ENCODE measurements around the gene TAF3.

The TAF3 gene

DNA sequence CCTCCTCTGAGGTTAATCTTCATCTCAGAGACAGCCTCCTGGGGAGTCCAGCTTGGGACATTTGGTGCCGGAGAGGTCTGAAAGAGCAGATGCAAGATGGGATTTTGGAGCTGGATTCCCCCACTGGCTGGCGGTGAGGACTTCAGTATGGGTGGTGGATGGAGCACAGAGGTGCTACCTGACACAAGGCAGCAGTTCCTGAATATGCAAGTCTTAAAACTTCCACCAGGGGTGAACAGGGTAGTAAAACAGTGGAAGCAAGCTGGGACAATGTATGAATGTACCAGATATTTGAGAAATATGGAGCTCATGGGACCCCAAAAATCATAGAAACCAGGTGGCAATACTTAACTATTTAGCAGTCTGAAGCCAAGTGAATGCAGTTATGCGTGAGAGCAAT lies 4.8 kb upstream of the TAF3 start:
- DNase-seq: no peak

DNA sequence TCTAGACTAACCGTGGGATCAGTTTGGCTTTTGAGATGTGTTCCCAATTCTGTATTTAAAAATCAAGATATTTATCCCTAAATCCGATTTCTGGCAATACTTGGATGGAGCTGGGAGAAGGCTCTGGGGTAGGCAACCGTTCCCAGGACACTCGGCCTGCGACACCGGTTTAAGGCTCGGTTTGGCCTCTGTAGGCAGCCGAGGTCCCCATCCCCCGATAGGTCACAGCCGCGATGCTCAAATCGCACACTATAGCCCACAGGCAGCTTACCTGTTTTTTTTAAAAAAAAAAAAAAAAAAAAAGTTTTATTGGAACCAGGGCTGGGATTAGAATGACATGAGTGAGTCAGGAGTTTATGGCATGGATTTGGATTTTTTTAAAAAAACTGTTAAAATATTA lies 729 bp upstream of the TAF3 start:
- no peak for DNase-seq

DNA sequence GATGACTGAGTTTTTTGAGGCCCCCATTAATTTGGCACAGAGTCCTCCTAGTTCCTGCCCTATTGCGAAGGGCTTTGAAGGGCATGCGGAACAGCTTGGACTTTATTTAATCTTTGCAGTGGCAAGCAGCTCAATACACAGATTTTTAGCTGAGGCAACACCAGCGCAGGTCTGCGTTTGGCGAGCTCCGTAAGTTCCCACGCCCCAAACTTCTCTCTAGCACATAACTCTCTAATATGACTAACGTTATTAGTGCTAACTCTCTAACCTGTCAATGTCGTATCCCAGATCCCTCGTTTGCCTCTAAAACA lies 366 bp upstream of the TAF3 start:
- no peak for DNase-seq

DNA sequence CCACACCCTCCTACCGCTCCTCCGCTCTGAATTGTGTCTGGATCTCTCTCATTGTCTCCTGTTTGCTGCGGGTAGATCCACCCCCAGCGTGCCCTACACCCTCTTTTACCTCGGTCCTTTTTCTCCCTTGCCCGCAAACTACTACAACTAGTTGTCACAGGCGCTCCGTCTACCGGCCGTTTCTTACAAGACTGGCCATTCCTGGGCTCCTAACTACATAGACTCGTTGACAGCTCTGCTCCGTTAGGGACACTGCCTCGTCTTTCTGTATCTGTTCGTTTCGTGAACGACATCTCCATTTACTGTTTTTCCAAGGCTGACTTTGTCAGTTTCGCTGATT lies 786 bp downstream of the TAF3 start:
- DNase-seq: no peak

DNA sequence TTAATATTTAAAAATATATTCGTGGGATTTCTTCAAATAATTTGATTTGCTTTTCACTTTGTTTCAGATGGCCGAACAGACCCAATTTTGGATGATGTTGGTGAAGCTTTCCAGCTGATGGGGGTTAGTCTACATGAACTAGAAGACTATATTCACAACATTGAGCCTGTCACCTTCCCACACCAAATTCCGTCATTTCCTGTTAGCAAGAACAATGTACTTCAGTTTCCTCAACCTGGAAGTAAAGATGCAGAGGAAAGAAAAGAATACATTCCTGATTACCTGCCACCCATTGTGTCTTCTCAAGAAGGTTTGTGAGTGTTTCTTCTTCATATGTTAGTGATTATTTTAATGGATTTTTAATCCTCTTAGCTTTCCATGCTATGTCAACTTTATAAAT lies 5.9 kb downstream of the TAF3 start:
- DNase-seq: no peak

DNA sequence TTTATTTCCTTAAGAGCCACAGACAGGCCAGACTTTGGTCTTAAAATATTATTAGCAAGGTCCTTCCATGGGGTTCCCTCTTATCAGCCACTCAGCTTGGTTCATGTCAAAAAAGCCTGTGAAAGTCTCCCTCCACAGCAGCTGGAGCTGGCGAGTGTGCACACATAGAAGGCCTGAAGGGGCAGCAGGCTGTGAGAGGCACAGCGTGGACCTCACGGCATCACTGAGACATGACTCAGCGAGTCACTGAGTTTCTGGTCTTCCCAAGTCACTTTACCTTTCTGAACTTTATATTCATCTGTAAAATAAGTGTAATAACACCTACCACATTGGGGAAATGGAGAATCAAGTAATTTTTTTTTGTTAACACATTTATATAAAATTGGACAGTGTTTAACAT lies 8.7 kb downstream of the TAF3 start:
- no peak for DNase-seq

DNA sequence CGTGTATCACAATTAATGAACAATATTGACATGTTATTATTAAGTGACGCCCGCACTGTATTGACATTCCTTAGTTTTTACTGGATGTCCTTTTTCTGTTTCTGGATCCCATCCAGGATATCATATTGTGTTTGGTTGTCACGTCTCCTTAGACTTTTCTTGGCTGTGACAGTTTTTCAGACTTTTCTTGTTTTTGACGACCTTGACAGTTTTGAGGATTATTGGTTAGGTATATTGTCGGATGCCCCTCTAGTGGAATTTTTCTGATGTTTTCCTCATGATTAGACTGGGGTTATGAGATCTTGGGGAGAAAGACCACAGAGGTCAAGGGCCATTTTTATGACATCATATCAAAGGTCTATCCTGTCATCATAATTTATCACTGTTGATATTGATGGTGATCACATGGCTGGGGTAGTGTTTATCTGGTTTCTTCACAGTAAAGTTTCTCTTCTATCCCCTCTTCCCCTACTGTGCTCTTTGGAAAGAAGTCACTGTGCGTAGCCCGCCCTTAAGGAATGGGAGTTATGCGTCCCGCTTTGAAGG lies 11.1 kb downstream of the TAF3 start:
- no peak for DNase-seq

DNA sequence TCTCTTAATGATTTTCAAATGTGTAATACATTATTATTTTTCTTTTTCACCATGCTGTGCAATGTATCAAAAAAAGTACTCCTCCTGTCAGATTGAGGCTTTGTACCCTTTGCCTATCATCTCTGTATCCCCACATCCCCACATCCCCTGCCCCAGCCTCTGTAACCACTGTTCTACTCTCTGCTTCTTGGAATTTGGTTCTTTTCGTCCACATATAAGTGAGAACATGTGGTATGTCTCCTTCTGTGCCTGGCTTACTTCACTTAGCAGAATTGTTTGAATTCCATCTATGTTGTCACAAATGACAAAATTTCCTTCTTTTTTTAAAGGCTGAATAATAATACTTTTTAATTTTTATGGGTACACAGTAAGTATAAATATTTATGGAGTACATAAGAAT lies 13.8 kb downstream of the TAF3 start:
- DNase-seq: no peak

DNA sequence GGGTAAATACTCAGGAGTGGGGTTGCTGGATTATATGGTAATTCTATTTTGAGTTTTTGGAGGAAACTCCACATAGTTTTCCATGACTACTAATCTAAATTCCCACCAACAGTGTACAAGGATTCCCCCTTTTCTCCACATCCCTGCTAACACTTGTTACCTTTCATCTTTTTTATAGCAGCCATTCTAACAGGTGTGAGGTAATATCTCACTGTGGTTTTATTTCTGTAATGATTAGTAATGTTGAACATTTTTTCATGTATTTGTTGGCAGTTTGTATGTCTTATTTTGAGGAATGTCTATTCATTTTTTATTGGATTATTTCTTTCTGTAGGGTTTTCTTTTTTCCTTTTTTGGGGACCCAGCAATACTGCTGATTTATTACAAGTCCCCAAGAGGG lies 14.9 kb downstream of the TAF3 start:
- no peak for DNase-seq

DNA sequence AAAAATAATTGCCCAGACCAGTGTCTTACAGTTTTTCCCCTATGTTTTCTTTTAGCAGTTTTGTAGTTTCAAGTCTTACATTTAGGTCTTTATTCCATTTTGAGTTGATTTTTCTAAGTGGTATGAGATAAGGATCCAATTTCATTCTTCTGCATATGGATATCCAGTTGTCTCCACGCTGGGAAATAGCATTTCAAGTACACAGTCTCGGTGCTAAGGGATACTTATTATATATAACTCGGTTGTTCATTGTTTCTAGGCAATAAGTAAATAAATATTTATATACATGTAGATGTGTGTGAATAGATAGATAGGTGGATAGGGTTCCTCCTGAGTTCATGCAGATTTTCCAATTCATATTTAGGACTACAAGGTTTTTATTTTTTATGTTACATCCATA lies 16.0 kb downstream of the TAF3 start:
- DNase-seq: no peak

DNA sequence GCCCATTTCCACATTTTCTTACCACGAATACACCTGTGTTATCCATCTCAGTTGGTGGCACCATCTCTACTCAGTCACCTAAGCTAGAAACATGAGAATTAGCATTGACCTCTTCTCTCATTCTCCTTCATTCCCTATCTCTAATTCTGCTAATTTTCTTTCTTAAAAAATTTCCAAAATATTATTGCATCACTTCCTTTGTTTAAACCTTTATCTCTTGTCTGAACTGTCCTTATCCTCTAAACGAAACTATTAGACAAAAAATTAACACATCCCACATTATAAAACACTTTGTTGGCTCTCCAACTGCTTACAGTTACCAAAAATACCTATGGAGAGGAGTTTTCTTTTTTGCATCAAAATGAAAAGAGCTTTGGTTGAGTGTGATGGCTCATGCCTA lies 18.3 kb downstream of the TAF3 start:
- no peak for DNase-seq

DNA sequence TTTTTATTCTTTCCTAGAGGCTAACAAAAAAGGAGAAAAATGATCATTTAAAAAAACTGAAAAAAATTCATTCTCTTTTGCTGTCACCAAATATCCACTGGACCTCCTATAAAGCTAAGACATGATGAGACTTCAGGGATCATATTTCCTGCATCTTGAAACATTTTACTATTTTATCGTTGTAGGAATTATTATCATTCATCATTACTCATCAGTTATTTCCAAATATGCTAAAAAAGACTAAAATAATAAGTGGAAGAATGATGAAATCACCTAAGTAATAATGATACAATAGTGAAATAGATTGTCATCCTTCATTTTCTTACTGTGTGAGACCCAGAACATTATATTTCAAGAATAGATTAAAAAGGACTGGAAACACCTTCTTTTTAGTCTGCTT lies 28.3 kb downstream of the TAF3 start:
- no peak for DNase-seq

DNA sequence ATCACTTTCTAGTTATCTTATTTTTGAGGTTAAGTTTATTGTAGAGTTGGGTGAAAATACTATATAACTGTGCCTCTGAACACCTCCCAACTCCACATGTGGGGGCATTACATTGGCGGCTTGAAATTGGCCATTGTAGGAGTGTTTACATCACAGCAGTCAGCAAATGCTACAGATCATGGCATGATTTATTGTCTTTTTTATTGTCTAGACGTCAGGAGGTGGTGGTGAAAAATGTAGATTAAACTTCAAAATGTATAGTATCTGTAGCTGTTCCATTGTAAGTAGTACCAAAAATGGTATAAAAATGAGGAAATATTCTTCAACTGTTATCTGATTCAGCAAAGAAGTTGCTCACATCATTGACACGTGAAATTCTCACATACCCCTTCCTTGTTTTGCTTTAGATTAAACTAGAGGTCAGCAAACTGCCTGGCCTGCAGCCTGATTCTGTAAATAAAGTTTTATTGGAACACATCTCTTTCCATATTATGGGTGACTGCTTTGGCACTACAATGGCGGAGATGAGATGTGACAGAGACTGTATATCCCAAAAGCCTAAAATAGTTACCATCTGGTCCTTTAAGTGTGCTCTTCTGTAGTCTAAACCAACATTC lies 35.0 kb downstream of the TAF3 start:
- no peak for DNase-seq

DNA sequence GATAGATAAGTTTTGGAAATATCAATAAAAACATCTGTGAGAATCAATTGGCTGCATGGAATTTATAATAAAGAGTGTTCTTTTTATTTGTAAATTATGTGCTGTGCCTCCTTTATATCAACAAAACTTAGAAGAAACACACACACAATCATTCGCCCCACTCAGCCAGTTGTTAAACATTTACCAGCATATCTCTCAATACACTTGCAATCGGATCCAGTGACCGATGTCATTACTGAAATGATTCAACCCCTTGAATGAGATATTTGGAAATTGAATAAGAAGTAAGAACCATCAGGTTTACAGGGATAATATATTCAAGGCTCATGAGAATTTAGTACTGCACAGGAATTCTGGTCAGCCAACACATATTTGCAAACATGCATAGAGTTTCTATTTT lies 35.6 kb downstream of the TAF3 start:
- no peak for DNase-seq

DNA sequence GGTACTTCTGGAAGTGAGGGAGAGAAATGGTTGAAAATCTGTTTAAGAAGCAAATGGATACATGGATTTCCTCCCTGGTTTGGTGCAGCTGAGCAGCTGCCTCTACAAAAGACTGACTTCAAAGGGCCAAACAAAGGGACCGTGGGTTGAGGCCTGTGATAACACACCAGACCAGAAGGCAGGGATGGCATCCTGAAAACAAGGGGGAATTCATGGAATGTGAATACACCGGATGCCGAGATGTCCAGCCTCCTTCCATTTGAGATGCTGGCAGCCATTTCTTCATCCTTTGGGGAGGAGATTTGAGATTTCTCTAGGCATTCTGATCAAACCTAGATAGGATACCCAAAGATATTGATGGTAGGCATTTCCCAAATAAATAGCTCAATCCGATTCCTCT lies 36.9 kb downstream of the TAF3 start:
- no peak for DNase-seq

DNA sequence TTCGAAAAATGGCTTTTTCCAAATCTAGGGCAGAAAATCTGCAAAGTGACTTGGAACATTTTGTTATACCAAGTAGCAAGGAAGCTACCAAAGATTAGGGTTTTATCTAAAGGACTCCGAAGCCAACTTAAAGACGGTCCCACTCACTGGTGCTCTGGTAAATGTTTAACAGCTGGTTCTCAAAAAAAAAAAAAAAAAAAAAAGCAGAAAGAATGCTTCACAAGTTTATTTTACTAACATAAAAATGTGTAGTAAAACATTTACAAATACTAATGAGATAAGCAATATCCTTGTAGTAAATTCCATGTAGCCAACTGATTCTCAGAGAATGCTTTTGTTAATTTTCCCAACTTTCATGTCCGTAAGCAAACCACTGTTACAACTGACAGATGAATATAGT lies 38.4 kb downstream of the TAF3 start:
- DNase-seq: no peak

DNA sequence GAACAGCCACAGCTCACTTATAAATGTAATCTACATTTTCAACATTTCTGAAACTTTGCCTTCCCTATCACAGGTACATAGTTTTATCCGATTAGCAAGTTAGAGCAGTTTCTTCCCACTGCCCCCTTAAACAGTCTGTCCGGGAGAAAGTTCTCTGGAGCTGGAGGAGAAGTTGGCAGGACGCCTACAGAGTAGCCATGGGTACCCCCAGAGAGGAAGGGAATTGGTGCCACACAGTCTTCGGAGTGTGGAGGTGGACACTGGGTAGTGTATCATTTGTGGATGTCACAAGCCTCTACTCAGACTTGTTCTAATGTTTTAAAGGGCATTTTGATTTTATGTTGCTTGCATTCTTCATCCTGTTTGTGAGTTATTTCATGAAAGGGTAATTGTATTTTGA lies 39.0 kb downstream of the TAF3 start:
- no peak for DNase-seq

DNA sequence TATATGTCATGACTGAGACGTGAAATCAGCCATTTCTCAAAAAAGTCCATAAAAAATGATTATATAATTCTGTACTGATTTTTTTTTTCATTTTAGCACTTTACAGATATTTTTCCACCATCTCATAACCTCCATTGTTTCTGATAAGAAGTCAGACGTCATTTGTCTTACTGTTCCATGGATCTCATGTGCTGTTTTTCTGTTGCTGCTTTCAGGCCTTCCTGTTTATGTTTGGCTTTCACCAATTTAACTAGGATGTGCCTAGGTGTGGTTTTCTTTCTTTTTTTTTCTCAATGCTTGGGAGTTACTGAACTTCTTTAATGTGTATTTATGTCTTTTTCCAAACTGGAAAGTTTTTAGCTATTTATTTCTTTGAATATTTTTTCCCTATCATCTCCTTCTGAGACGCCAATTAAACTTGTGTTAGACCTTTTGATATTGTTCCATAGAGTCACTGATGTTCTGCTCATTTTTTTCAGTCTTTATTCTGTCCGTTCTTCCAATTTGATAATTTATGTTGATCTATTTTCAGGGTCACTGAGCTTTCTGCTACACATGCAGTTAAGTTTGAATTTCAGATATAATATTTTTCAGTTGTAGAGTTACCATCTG lies 43.3 kb downstream of the TAF3 start:
- DNase-seq: no peak

DNA sequence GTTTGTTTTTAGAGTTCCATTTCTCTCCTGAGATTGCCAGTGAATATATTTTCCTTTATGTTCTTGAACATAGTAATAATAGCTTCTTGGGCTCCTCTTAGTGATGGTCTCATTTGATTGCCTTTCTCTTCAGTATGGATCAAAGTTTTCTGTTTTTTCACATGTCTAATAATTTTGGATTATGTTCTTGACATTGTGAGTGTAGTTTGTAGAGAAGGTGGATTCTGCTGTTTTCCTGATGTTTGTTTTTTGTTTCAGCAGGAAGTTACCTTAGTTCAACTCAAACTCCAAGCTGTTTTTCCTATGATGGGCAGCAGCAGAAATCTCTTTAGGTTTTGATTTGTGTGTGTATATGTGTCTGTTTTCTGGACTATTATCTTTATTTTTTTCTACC lies 43.8 kb downstream of the TAF3 start:
- DNase-seq: no peak

DNA sequence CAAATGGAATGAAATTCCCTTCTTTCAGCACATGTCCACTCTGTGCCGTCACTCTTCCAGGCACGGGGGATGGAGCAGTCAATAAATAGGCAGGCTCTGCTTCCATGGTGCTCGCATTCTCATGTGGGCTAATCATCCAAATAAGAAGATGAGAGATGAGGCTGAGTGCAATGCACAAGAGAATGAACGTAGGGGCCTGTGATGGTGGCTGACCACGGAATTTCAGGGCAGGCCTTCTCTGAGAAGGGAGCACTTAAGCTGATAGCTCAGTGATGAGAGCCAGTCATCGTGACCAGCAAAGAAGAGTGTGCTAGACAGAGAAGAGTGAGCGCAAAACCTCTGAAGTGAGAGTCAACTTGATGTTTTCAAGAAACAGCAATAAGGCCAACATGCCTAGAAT lies 47.9 kb downstream of the TAF3 start:
- DNase-seq: no peak

DNA sequence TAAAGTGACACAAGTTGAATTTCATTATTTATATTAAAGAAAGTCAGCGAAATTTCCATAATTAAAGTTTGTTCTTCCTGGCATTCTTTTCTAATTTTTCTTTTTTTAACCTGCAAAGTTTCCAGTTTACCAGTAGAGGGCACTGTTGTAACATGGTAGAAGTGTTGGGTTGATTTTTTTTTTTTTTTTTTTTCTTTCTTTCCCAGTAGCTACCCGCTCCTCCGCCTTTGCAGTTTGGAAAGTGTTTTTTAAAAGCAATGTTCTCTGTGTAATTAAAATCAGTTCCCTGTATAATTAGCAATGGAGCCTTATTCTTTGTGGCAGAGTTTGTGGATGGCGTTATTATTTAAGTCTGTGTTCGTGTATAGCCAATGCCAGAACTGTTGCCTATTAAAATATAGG lies 53.7 kb downstream of the TAF3 start:
- no peak for DNase-seq

DNA sequence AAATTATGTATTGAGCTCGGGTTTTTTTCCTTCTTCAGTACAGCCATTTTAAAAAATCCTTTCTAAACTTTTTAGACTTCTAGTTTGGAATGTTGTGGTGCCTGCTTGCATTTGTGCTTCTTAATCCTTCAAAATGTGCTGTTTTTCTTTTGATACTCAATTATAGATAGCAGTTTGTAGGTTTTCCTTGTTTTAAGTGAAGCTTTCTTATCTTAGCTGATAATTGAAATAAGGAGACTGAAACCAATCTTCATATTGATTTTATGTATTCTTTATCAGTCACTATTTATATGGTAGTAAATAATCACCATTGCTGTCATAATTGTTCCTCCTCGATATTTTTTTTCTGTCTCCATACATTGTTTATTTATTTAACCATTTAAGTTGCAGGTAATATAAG lies 56.6 kb downstream of the TAF3 start:
- no peak for DNase-seq

DNA sequence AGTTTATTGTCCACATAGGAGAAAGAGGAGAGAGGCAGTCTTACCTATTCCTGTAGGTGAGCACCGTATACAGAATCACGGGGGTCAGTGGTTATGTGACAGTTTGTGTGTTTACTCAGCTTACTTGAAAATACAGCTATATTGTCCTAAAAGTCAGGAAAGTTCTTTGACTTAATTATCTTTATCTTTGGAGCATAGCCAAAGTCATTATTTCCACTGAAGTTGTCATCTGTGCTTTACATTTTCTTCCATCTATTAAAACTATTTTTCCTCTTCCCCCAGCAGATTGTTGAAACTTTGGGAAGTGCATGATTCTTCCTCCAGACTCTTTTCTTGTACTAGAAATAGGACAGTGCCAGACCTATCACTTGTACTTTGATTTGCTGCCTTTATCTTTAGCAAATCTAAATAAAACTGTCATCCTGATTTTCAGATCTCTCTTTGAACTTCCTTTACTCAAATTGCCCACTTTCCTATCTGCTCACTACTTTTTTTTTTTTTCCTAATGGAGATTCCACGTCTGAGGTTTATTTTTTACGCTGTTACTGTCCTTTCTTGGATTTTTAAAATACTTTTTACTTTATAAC lies 58.3 kb downstream of the TAF3 start:
- no peak for DNase-seq

DNA sequence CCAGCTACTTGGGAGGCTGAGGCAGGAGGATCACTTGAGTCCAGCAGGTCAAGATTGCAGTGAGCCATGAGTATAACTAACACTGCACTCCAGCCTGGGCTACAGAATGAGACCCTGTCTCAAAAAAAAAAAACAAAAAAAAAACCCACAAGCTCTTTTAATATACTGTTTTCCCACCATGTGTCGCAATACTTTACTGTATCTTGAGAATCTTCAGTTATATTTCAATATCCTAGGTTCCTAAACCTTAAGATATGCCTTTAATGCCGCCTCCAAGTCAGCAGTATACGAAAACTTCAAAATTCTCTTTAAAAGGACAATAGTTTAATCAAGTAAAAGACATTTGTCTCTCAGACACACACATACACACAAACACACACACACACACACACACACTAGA lies 62.8 kb downstream of the TAF3 start:
- no peak for DNase-seq

DNA sequence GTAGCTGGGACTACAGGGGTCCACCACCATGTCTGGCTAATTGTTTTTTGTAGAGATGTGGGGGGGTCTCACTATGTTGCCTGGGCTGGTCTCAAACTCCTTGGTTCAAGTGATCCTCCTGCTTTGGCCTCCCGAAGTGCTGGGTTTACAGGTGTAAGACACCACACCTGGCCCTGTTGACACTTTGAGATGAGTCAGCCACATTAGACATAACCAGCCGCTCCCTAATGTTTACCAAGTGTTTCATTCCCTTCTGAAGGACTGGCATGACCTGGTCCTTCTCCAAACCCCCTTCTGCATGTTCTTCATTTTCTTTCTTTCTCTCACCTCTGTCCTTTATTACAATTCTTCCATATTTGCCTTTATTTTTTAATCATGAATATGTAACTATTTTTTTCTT lies 67.8 kb downstream of the TAF3 start:
- no peak for DNase-seq

Data from DMS79 (cell line).